Measurements from ENCODE around the gene NOG.

The NOG gene

DNA sequence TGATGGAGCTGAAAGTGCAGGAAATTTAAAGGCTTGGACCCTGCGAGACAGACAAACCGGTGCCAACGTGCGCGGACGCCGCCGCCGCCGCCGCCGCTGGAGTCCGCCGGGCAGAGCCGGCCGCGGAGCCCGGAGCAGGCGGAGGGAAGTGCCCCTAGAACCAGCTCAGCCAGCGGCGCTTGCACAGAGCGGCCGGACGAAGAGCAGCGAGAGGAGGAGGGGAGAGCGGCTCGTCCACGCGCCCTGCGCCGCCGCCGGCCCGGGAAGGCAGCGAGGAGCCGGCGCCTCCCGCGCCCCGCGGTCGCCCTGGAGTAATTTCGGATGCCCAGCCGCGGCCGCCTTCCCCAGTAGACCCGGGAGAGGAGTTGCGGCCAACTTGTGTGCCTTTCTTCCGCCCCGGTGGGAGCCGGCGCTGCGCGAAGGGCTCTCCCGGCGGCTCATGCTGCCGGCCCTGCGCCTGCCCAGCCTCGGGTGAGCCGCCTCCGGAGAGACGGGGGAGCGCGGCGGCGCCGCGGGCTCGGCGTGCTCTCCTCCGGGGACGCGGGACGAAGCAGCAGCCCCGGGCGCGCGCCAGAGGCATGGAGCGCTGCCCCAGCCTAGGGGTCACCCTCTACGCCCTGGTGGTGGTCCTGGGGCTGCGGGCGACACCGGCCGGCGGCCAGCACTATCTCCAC, at the start of gene NOG:
Gene NOG, plus strand, starts transcription at position 54 of the 674 bp plus-strand sequence. Its CDS starts 525 bp downstream, at position 579.
- peak in 2 of 3 experiments; percentile 17 to 18 for DNase-seq (ENCODE audit: low read depth in 3 of 3)

DNA sequence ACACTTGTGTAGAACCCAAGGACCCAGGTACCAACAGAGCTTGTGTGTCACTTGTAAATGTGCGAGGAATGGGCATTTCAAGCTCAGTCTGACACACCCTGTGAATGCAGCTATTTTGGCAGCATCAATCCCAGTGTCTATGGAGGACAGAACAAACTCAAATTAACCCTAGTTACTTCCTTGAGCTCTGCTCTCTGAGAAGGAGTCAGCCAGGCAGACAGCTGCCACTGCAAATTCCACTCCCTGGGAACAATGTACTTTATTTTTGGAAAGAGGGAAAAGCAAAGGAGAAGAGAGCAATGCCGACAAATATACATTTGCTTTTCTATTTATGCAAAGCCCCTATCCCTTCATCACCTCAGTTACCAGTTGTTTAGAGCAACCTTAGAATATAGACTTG, 48.4 kb upstream of the NOG start:
- no peak for DNase-seq (ENCODE audit: low read depth in 3 of 3)

DNA sequence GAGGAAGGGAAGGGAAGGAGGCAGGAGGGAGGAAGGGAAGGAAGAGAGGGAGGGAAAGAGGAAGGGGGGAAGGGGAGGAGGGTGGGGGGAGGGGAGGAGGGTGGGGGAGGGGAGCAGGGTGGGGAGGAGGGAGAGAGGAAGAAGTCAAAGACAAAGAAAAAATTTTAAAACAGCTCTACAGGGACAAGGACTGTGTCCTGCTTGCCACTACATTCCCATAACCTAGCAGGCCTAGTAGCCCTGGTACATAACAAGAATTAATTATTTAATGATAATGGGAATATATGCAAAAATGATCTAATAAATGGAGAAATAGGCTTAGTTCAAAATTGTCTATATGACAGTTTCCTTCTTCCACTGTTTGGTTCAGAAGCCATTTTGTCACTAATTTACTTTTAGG, 47.6 kb upstream of the NOG start:
- DNase-seq (ENCODE audit: low read depth in 3 of 3): no peak

DNA sequence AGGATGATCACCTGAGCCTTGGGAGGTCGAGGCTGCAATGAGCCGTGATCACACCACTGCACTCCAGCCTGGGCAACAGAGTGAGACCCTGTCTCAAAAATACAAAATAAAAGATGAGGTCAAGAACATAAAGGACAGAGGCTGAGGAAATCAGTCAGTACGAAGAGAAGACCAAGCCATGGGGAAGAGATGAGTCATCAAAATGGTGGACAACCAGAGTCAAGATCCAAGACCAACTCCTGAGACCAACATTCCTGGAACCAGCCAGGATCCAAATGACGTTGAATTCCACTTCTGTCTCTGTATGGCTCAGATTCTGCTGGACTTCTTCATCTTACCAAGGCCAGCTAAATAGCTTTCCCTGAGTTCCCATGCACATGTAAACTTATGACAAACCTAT, 44.8 kb upstream of the NOG start:
- no peak for DNase-seq (ENCODE audit: low read depth in 3 of 3)

DNA sequence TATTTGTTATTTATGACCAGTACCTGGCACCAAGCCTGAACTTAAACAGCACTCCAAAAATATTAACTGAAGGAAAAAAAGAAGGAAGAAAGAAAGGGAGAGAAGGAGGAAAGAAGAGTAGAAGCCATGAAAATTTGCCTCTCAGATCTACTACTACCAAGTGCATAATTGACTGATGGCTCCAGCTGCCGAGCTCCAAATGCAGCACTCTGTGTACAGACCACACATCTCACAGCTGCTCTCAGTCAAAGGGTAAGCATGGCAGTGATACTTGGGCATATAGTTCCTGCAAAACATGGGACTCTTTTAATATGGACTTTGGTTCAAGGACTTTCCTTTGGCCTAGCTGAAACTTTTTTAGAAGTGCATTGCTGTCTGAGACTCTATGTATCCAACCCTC, 44.0 kb upstream of the NOG start:
- DNase-seq (ENCODE audit: low read depth in 3 of 3): no peak

DNA sequence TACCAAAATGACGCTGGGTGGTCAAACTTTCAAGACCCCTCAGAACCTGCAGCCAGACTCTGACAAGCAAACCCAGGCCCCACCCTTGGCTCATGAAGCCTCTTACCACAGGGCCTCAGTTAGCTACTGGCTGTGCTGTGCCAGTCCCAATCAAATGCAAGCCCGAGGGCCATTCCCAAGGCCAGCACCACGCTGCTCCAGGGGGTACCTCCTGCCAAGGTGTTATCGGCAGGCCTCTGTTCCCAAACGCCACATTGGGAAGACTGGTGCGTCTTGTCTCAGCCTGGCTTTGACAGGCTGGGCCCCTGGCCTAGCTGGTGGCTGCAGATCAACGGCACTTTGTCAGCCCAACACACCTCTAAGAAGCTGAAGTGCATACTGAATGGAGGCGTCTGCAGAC, 35.8 kb upstream of the NOG start:
- no peak for DNase-seq (ENCODE audit: low read depth in 3 of 3)

DNA sequence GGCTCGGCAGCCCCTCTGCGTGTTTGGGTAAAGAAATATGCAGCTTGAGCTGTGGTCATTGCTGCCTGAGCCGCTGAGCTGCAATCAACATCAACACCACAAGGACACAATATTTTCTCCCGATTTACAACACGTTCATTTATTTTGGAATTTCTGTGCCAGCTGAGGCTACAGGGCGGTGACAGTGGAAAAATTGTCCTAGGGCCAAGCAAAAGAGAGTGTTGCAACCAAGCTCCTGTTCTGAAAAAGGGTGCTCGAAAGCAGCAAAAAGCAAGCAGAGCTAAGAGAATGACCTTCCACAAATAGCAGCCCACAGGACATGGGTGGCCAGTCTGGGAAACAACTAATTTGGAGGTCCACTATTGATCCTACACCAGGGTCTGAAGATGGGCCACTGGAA, 35.4 kb upstream of the NOG start:
- DNase-seq (ENCODE audit: low read depth in 3 of 3): no peak

DNA sequence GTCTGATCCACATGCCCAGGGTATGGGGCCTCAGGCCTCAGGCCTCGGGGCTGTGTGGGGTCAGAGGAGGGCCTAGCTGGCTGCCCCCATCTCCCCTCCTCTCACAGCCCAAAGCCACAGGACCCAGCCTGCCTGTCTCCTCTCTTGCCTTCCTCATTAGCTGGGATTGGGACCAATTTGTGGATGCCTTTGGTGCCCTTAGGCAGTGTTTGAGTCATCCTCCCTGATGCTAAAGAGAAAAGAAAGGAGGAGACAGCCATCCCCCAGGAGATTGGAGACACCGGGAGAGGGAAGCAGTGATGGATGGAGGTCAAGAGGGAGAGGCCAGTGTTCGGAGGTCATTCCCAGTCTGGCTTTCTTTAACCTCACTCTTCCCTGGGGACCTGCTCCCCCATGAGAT, 23.3 kb upstream of the NOG start:
- no peak for DNase-seq (ENCODE audit: low read depth in 3 of 3)

DNA sequence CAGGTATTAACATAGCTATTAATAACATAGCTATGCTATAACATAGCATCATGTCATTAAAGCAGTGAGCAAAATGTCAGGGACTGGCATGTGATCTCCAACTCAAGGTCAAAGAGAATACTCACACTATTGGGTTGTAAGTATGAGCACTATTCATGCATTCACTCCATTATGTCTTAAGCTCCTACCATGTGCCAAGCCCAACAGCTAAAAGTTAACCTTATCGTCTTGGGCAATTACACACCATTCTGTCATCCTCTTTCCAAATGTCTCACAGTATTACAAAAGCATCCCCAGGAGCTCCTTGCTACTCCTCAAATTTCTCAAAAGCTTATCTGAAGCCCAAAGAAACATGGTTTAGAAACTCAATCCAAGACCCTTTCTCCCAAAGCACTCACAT, 22.0 kb upstream of the NOG start:
- no peak for DNase-seq (ENCODE audit: low read depth in 3 of 3)

DNA sequence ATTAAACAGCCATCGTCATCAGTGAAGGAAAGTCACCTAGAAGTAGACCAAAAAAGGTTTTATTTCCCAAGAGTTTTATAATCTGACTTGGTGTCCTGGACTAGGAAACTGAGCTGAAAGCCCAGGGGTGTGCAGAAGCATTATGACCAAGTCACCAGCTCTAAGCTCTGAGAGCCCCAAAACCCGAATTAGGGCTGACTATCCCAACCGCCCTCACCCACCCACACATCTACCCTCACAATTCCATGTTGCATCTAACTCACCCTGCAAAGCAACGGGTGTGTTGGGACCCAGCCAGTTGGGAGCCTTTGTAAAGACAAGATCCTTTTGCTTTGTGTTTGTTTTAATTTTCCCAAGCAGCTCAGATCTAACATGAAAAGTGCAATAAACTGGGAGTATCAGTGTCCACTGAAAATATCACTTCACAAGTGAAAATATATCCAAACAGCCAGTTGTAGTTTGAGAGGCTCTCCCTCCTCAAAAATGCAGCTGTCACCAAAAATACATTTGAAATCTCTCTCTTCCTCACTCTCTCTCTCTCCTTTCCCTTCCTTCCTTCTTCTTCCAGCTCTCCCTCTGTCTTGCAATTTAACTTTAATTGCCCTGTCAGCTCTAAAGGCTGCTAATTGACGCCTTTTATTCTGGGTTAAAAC, 16.2 kb upstream of the NOG start:
- no peak for DNase-seq (ENCODE audit: low read depth in 3 of 3)

DNA sequence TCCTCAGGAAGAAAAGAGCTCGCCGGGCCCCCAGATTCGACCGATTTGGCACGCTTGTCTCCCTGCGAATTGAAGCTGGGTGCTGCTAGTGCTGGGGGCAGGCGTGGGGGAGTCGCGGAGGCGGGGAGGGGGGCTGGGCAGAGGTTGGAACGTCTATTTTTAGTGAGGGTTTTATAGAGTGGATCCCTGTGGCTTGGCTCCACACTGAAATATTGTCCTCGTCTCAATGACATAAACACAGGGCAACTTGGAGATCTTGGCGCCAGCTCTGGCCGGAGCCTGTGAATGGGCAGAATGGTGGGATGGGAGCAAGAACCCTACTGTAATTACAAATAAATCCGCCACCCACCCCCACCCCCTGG, 15.7 kb upstream of the NOG start:
- no peak for DNase-seq (ENCODE audit: low read depth in 3 of 3)

DNA sequence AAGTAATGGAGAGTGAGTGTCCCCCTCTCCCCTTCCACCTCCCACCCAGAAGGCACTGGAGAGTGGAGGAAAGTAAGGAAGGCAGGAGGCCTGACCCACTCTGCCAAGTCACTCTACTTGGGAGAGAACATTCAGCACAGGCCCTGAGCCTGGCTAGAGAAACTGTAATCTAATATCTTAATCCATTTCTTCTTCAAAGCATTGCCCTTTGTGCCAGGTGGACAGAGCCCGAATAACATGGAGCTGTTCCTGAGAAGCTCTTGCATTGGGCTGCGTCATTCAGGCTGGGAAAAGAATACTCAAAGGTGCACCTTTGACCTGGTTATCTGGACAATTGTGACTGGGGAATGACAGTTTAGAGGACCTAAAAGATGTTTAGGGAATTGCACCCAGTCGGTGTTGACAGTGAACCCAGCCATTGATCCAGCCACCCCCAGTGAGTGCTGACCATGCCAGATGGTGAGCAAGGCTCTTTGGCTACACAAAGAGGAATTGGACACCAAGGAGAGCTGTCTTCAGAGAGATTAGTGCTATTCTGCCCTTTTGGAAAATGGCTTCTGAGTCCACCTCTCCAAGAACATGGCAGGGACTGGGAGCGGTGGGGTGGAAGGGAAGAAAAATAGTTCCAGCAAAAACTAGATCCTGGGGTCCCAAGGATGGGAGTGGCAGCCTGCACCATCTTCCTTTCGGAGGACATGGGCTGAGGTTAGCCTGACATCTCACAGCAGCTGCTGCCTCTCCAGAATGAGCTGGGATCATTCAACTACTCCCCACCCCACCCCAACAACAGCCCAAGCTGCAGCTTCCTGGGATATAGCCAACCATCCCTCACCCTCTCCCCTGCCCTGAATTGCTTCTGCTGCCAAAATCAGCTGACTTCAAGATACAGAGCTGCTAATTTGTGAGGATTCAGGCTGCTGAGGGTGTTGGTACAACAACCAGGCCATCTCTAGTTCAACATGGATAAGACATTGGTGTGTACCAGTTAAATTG, 11.6 kb upstream of the NOG start:
- DNase-seq (ENCODE audit: low read depth in 3 of 3): no peak

DNA sequence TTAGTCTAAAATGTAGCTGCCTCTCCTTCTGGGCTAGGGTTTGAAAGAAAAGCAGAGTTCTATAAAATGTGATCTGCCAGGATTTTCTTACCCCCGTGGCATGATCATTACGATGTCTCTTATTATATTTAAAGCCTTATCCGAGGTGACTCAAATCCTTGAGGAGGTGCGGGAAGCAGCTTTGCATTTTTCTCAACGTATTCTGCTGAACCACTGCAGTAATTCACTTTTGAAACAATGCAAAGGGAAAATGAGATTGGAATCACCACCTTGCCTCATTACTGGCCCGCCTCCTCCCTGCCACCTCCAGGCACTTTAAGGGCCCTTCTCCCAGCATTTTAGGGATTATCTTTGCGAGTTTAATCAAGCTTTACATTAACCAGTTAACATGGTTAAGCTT, 9.7 kb upstream of the NOG start:
- no peak for DNase-seq (ENCODE audit: low read depth in 3 of 3)

DNA sequence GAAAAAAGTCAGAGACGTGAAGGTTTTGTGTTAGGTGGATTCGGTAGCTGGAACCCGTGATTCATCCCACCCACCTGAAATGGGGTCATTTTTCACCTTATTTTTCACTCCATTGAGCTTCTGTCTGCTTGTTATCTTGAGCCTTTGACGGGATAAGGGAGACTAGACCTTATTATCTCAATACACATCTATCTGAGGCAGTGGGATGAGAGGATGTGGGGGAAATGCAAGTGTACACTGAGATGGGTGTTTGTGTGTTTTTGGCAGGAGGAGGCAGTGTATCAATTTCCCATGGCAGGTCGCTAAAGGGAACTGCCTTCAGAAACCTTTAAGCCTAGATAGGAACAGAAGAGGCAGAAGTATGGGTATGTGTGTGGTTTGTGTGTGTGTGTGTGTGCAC, 6.2 kb upstream of the NOG start:
- no peak for DNase-seq (ENCODE audit: low read depth in 3 of 3)

DNA sequence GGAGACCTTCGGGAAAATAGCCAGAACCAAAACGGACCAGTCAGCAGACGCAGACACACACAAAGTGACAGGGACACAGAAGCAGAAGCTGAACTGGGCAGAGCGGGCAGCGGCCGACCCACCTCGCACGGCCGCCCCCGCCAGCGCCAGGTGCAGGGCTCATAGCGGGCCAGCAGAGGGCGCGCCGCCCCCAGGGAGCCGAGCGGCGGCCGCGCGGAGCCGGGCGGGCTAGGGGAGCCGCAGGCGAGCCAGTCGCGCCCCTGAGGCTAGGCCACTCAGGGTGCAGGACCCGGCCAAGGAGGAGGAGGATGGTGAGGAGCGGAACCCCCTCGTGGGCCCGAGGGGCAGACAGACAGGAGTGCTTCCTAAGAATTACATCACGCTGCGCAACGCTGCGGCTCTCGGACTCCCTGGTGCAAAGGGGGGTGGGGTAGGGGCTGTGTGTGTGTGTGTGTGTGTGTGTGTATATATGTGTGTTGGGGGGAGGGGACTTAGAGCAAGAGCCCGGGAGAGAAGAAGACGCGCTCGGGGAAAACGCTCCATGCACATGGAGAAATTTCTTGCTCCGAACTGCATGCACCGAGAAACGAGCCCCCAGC, 913 bp upstream of the NOG start:
- DNase-seq (ENCODE audit: low read depth in 3 of 3): peak; percentile 47 to 67 (median 56)

DNA sequence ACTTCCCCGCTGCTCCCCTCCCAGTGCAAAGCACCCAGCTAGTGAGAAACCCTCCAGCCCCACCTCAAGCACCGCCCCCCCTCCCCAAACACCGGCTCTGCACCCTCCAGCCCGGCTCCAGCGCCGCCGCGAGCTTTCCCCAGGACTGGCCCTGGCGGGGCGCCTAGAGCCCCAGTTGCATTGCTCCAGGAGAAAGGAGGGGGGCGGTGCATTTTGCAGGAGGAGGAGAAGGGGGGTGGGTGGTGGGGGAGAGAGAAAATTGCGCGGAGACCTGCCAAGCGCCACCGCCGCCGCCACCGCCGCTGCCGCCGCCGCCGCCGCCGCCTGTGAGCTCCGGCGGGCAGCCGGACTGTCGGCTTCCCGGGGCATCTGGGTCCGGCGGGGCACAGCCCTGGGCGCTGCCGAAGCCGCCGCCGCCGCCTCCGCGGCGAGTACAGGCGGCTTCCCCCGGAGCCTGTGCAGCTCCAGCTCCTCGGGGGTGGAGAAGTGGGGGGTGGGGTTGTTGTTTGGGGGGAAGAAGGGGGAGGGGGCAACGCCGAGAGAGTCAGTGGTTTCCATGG, 333 bp upstream of the NOG start:
- peak in 1 of 3 experiments; percentile 20 for DNase-seq (ENCODE audit: low read depth in 3 of 3)

DNA sequence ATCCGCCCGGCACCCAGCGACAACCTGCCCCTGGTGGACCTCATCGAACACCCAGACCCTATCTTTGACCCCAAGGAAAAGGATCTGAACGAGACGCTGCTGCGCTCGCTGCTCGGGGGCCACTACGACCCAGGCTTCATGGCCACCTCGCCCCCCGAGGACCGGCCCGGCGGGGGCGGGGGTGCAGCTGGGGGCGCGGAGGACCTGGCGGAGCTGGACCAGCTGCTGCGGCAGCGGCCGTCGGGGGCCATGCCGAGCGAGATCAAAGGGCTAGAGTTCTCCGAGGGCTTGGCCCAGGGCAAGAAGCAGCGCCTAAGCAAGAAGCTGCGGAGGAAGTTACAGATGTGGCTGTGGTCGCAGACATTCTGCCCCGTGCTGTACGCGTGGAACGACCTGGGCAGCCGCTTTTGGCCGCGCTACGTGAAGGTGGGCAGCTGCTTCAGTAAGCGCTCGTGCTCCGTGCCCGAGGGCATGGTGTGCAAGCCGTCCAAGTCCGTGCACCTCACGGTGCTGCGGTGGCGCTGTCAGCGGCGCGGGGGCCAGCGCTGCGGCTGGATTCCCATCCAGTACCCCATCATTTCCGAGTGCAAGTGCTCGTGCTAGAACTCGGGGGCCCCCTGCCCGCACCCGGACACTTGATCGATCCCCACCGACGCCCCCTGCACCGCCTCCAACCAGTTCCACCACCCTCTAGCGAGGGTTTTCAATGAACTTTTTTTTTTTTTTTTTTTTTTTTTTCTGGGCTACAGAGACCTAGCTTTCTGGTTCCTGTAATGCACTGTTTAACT, 1.0 kb downstream of the NOG start:
- DNase-seq (ENCODE audit: low read depth in 3 of 3): peak in 1 of 3 experiments; percentile 8

DNA sequence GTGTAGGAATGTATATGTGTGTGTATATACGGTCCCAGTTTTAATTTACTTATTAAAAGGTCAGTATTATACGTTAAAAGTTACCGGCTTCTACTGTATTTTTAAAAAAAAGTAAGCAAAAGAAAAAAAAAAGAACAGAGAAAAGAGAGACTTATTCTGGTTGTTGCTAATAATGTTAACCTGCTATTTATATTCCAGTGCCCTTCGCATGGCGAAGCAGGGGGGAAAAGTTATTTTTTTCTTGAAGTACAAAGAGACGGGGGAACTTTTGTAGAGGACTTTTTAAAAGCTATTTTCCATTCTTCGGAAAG, 1.6 kb downstream of the NOG start:
- no peak for DNase-seq (ENCODE audit: low read depth in 3 of 3)

DNA sequence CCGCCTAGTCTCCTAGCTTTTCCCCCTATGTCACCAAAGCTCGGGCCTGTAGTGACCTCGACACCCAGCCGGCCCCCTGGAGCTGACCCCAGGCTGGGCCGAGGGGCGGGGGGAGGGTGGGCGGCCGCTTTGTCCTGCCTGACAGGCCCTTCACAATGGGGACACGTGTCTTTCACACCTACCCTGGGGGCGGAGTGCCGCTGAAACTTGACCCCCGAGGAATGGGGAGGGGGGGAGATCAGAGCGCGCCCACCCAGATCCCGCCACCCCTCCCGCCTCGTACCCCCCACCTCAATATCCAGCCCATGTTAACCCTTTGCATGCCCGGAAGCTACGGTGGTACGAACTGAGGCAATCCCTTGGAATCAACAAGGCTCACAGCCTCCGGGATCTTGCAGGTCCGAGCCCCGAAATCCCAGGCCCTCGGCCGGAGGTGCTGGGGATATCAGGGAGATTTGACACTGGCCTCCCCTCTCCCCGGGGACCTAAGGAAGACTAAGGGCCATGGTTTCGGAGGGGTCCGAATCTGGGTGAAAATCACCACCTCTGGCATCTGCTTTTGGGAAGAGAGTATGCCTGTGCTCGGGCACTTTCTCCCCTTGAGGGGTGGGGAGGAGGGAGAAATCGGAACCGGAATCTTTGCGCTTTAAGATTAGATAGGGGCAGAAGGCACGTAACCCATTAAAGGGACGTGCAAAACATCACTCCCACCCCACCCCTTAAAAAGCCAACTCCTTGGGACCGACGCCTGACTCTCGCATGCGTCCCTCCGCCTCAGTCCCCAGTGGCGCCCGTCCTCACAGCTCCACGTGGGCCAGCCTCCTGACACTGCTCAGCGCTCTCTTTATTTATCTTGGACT, 2.6 kb downstream of the NOG start:
- peak in 1 of 3 experiments; percentile 4 for DNase-seq (ENCODE audit: low read depth in 3 of 3)
